Prostate gland (tissue), 2 donors: ENCODE results near the gene RPUSD2. TPM values are rescaled to one million over a fixed set of nuclear protein-coding genes. Genes with fewer than 3 reads are reported as not detected.

Source experiments
- DNase-seq: peaks from one replicate; pipeline ENCODE4 v3.0.0-alpha.2; 2019; ENCODE audit warnings: low spot score
- H3K27ac ChIP-seq, 2 donors: fragments of 200-600 bp; sonication (generic); 2 replicates each; pipeline ENCODE4 v1.5.1; 2017 to 2019
- H3K27me3 ChIP-seq: fragments of 200-600 bp; sonication (generic); replicated peaks from 2 replicates; pipeline ENCODE4 v1.5.1; 2019; ENCODE audit not compliant: insufficient read depth
- H3K36me3 ChIP-seq, 2 donors: fragments of 200-600 bp; sonication (generic); 1 replicate in 1 of 2; 2 replicates in 1 of 2; pipeline versions ENCODE4 v1.5.1 to v1.8.1; 2017 to 2019
- H3K4me1 ChIP-seq: fragments of 200-600 bp; sonication (generic); replicated peaks from 2 replicates; pipeline ENCODE4 v1.5.1; 2019
- H3K4me3 ChIP-seq, 2 donors: fragments of 200-600 bp; sonication (generic); 2 replicates each; pipeline ENCODE4 v1.5.1; 2017 to 2019
- H3K9me3 ChIP-seq: fragments of 200-600 bp; sonication (generic); 2 replicates; pipeline ENCODE4 v1.5.1; 2017
- CTCF ChIP-seq, 4 experiments: fragments of 200-600 bp in 2 of 4; fragments of 450-650 bp in 2 of 4; sonication (generic) in 2 of 4; IDR thresholded peaks; 1 replicate in 3 of 4; 2 replicates in 1 of 4; pipeline ENCODE4 v1.5.1; 2016 to 2019; ENCODE audit warnings: antibody characterized with exemption in 4 of 4, mild to moderate bottlenecking in 2 of 4, moderate library complexity in 2 of 4
- POLR2A ChIP-seq: fragments of 450-650 bp; IDR thresholded peaks from one replicate; pipeline ENCODE4 v1.6.1; 2016; ENCODE audit warnings: antibody characterized with exemption, mild to moderate bottlenecking
- POLR2AphosphoS5 ChIP-seq: sonication (generic); formaldehyde crosslinking; IDR thresholded peaks from one replicate; pipeline ENCODE4 v1.6.1; 2017; ENCODE audit warnings: antibody characterized with exemption
- WGBS: methylation state at CpG from one replicate; pipeline ENCODE4 v1.1.5; 2018; 5-methylcytosine and 5-hydroxymethylcytosine counted together
- intact Hi-C: fragments of 100-400 bp; cut with DNase I; formaldehyde crosslinking; loops from one replicate; pipeline ENCODE4 v1.14.2; 2022
- small RNA-seq, 2 donors: library from RNA; depleted of rRNA; stranded (forward); fragments of <200 nt; gene quantifications; one replicate each; pipeline ENCODE3, GENCODE V24; 2016
- total RNA-seq, 2 donors: library from RNA; depleted of rRNA; stranded (reverse); fragments of >200 nt; gene quantifications; one replicate each; pipeline ENCODE4 v1.1.0, GENCODE V29; 2016

The RPUSD2 gene
- total RNA-seq, 2 donors from 2014 or later = 11.2 to 24.1 TPM

GRCh38 chr15:40623361-40623760 is 54.3 kb downstream of the RPUSD2 start:
- Histone ChIP-seq H3K27ac (no peak overlapping the region), H3K36me3 (no peaks in the 10 kb centered on the region), H3K4me1 (no peaks in the 10 kb centered on the region), H3K4me3 (no peak overlapping the region), H3K27me3 (no peaks in the 10 kb centered on the region), H3K9me3 (no peaks in the 10 kb centered on the region)
- intact Hi-C loops = no loop called here
- no peak for TF ChIP-seq POLR2AphosphoS5
- TF ChIP-seq CTCF (IDR thresholded peaks at IDR 0.05) = no peak
- no peak for TF ChIP-seq POLR2A
- WGBS = 93% methylated on average over 2 of the region's 2 CpGs
- DNase-seq = no peak

Small RNA genes within 50 kb of the gene (small RNA-seq; reads per million reads assigned to genes)
- gene RF00017 (0 reads per million in 2 donors), gene RN7SL376P (0 reads per million in 2 donors), gene RNU6-516P (0 reads per million in 2 donors)

Other genes with a start within 250 kb of the RPUSD2 start
- 10 to 100 TPM; 18.7 to 24.3 TPM for gene INAFM2, start 245.6 kb upstream of the RPUSD2 start, total RNA-seq
- 10 to 100 TPM in 1 of 2 donors, 1 to 10 TPM in 1; 9.0 to 29.7 TPM for gene CCDC9B, start 228.4 kb upstream of the RPUSD2 start, total RNA-seq
- gene PHGR1, start 218.3 kb upstream of the RPUSD2 start, total RNA-seq = not detected
- gene DISP2, start 211.1 kb upstream of the RPUSD2 start, total RNA-seq = 1 to 10 TPM in 1 of 2 donors, under 1 TPM in 1; 0.27 to 1.6 TPM
- 10 to 100 TPM; 12.9 to 19.8 TPM for gene KNSTRN, start 186.6 kb upstream of the RPUSD2 start, total RNA-seq
- gene IVD, start 163.5 kb upstream of the RPUSD2 start, total RNA-seq = 100 to 1,000 TPM; 112 to 115 TPM
- 10 to 100 TPM; 17.0 to 39.4 TPM for gene BAHD1, start 128.3 kb upstream of the RPUSD2 start, total RNA-seq
- gene CHST14, start 98.3 kb upstream of the RPUSD2 start, total RNA-seq = 10 to 100 TPM; 14.9 to 22.3 TPM
- gene CCDC32, start 4.3 kb upstream of the RPUSD2 start, total RNA-seq = 10 to 100 TPM; 17.5 to 27.5 TPM
- 10 to 100 TPM in 1 of 2 donors, 1 to 10 TPM in 1; 1.6 to 18.7 TPM for gene KNL1, start 24.9 kb downstream of the RPUSD2 start, total RNA-seq
- 1 to 10 TPM in 1 of 2 donors, under 1 TPM in 1; 0.82 to 5.1 TPM for gene RAD51, start 125.9 kb downstream of the RPUSD2 start, total RNA-seq
- gene RMDN3, start 186.0 kb downstream of the RPUSD2 start, total RNA-seq = 10 to 100 TPM; 28.2 to 31.9 TPM
- gene GCHFR, start 194.8 kb downstream of the RPUSD2 start, total RNA-seq = 10 to 100 TPM; 14.3 to 61.3 TPM
- gene C15orf62, start 200.7 kb downstream of the RPUSD2 start, total RNA-seq = 1 to 10 TPM in 1 of 2 donors, under 1 TPM in 1; 0.51 to 1.3 TPM
- gene ZFYVE19, start 237.8 kb downstream of the RPUSD2 start, total RNA-seq = 10 to 100 TPM; 39.8 to 43.3 TPM
- 10 to 100 TPM; 29.2 to 29.6 TPM for gene DNAJC17, start 238.2 kb downstream of the RPUSD2 start, total RNA-seq